GM12891 (cell line): ENCODE data around the gene TBXT.

Experiments used
- POLR2A ChIP-seq: IDR thresholded peaks from 2 replicates; pipeline ENCODE4 v1.6.1; 2011; ENCODE audit warnings: low read depth, low read length, control low read depth
- POLR2AphosphoS5 ChIP-seq: IDR thresholded peaks from 2 replicates; pipeline ENCODE4 v1.6.1; 2011; ENCODE audit warnings: low read depth, low read length, control low read depth
- TAF1 ChIP-seq: IDR thresholded peaks from 2 replicates; pipeline ENCODE4 v1.6.1; 2011; ENCODE audit warnings: low read depth, low read length, control low read depth

DNA sequence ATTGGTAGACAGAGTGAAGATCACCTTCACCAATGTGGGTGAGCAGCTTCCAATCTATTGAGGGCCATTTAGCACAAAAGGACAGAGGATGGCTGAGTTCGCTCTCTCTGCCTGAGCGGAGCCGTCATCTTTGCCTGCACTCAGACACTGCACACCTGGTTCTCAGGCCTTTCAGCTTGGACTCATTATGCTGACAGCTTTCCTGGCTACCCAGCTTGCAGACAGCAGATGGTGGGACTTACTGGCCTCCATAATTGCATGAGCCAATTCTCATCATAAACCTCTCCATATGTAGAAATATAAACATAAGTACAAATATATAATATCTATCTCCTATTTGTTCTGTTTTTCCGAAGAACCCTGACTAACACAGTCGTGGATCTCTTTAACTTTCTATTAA lies 13.7 kb downstream of the TBXT start:
- TF ChIP-seq POLR2A (no peak), POLR2AphosphoS5 (no peak), TAF1 (no peak)
